HG03159 (cell line): ENCODE measurements around the gene LARGE1.

ENCODE experiments used
- ATAC-seq: cut with Tn5 transposase; IDR thresholded peaks from one replicate; pipeline ENCODE4 v1.9.1; 2021; ENCODE audit warnings: mild to moderate bottlenecking, moderate library complexity; ENCODE audit not compliant: unreplicated experiment

The LARGE1 gene

GRCh38 chr22:33459137-33459536, 461.1 kb downstream of the LARGE1 start:
- ATAC-seq = no peak

GRCh38 chr22:33456511-33456910, 463.8 kb downstream of the LARGE1 start:
- ATAC-seq = no peak

GRCh38 chr22:33455036-33455435, 465.2 kb downstream of the LARGE1 start:
- ATAC-seq = no peak

GRCh38 chr22:33451866-33452469, 468.3 kb downstream of the LARGE1 start:
- no peak for ATAC-seq

GRCh38 chr22:33450756-33451155, 469.5 kb downstream of the LARGE1 start:
- ATAC-seq = no peak

GRCh38 chr22:33447733-33448132, 472.5 kb downstream of the LARGE1 start:
- ATAC-seq = no peak

- ATAC-seq = no peak
Measured at GRCh38 chr22:33443683-33444082, 476.6 kb downstream of the LARGE1 start.

GRCh38 chr22:33440756-33441155, 479.5 kb downstream of the LARGE1 start:
- no peak for ATAC-seq

GRCh38 chr22:33438273-33438672, 482.0 kb downstream of the LARGE1 start:
- no peak for ATAC-seq

- no peak for ATAC-seq
Measured at GRCh38 chr22:33431300-33431699, 489.0 kb downstream of the LARGE1 start.

GRCh38 chr22:33429281-33429680, 491.0 kb downstream of the LARGE1 start:
- ATAC-seq = no peak

- no peak for ATAC-seq
Measured at GRCh38 chr22:33427461-33427860, 492.8 kb downstream of the LARGE1 start.

GRCh38 chr22:33426451-33426850, 493.8 kb downstream of the LARGE1 start:
- ATAC-seq = no peak

GRCh38 chr22:33421859-33422258, 498.4 kb downstream of the LARGE1 start:
- no peak for ATAC-seq

- ATAC-seq = no peak
Measured at GRCh38 chr22:33418484-33418883, 501.8 kb downstream of the LARGE1 start.

GRCh38 chr22:33415401-33415800, 504.9 kb downstream of the LARGE1 start:
- ATAC-seq = no peak

- ATAC-seq = no peak
Measured at GRCh38 chr22:33409079-33409478, 511.2 kb downstream of the LARGE1 start.

GRCh38 chr22:33405194-33405593, 515.1 kb downstream of the LARGE1 start:
- no peak for ATAC-seq

GRCh38 chr22:33404723-33405122, 515.6 kb downstream of the LARGE1 start:
- ATAC-seq = no peak

- ATAC-seq = no peak
Measured at GRCh38 chr22:33402325-33402724, 518.0 kb downstream of the LARGE1 start.

GRCh38 chr22:33401291-33401690, 519.0 kb downstream of the LARGE1 start:
- ATAC-seq = no peak

- ATAC-seq = no peak
Measured at GRCh38 chr22:33400891-33401290, 519.4 kb downstream of the LARGE1 start.

- no peak for ATAC-seq
Measured at GRCh38 chr22:33400061-33400840, 520.0 kb downstream of the LARGE1 start.
